Neural progenitor cell (in vitro differentiated cells): ENCODE measurements around the gene DMTF1. TPM values are rescaled to one million over a fixed set of nuclear protein-coding genes. Genes with fewer than 3 reads are reported as not detected.

Experiments
- DNase-seq: peaks from one replicate; pipeline ENCODE4 v3.0.0-alpha.2; 2016; ENCODE audit warnings: low spot score
- H2AFZ ChIP-seq: fragments of 200-600 bp; sonication (generic); replicated peaks from 2 replicates; pipeline ENCODE4 v1.6.1; 2016; ENCODE audit warnings: antibody characterized with exemption
- H3F3A ChIP-seq: fragments of 200-600 bp; sonication (generic); 2 replicates; pipeline ENCODE4 v1.6.1; 2016; ENCODE audit warnings: antibody characterized with exemption, low read depth
- H3K27ac ChIP-seq: fragments of 200-600 bp; sonication (generic); 2 replicates; pipeline ENCODE4 v1.5.1; 2016; ENCODE audit warnings: mild to moderate bottlenecking
- H3K27me3 ChIP-seq: fragments of 200-600 bp; sonication (generic); 2 replicates; pipeline ENCODE4 v1.6.1; 2016; ENCODE audit warnings: mild to moderate bottlenecking, moderate library complexity
- H3K36me3 ChIP-seq: fragments of 200-600 bp; sonication (generic); 2 replicates; pipeline ENCODE4 v1.5.1; 2016
- H3K4me1 ChIP-seq: fragments of 200-600 bp; sonication (generic); 2 replicates; pipeline ENCODE4 v1.6.1; 2016; ENCODE audit warnings: mixed run types
- H3K4me2 ChIP-seq: fragments of 200-600 bp; sonication (generic); 2 replicates; pipeline ENCODE4 v1.6.1; 2016
- H3K4me3 ChIP-seq: fragments of 200-600 bp; sonication (generic); 2 replicates; pipeline ENCODE4 v1.5.1; 2016
- H3K79me2 ChIP-seq: fragments of 200-600 bp; sonication (generic); 2 replicates; pipeline ENCODE4 v1.6.1; 2016; ENCODE audit warnings: low read depth
- H3K9ac ChIP-seq: fragments of 200-600 bp; sonication (generic); 2 replicates; pipeline ENCODE4 v1.6.1; 2016
- H3K9me3 ChIP-seq: fragments of 200-600 bp; sonication (generic); 2 replicates; pipeline ENCODE4 v1.5.1; 2016; ENCODE audit warnings: low read depth
- H4K20me1 ChIP-seq: fragments of 200-600 bp; sonication (generic); 2 replicates; pipeline ENCODE4 v1.6.1; 2016; ENCODE audit warnings: low read depth
- H3K27ac Mint-ChIP-seq: 3 replicates; pipeline ENCODE4 v1.8.0; 2021; ENCODE audit warnings: mixed read lengths
- H3K27me3 Mint-ChIP-seq: 2 replicates; pipeline ENCODE4 v1.8.0; 2022; ENCODE audit warnings: low read depth, mild to moderate bottlenecking, inconsistent platforms, moderate library complexity, mixed read lengths; ENCODE audit not compliant: insufficient read depth
- H3K36me3 Mint-ChIP-seq: 3 replicates; pipeline ENCODE4 v1.8.0; 2021; ENCODE audit warnings: mixed read lengths
- H3K4me1 Mint-ChIP-seq: 3 replicates; pipeline ENCODE4 v1.8.0; 2021; ENCODE audit warnings: mixed read lengths
- H3K4me3 Mint-ChIP-seq: 3 replicates; pipeline ENCODE4 v1.8.0; 2021; ENCODE audit warnings: mild to moderate bottlenecking, moderate library complexity, mixed read lengths
- H3K9me3 Mint-ChIP-seq: 3 replicates; pipeline ENCODE4 v1.8.0; 2020; ENCODE audit warnings: mixed read lengths
- EZH2 ChIP-seq: fragments of 200-600 bp; sonication (generic); IDR thresholded peaks from 2 replicates; pipeline ENCODE4 v1.6.1; 2017; ENCODE audit warnings: antibody characterized with exemption, mild to moderate bottlenecking, moderate library complexity
- EZH2phosphoT487 ChIP-seq: fragments of 200-600 bp; sonication (generic); IDR thresholded peaks from 2 replicates; pipeline ENCODE4 v1.6.1; 2017; ENCODE audit warnings: antibody characterized with exemption
- total RNA-seq: library from RNA; depleted of rRNA; stranded (reverse); fragments of >200 nt; gene quantifications from 2 replicates; pipeline ENCODE4 v1.2.3, GENCODE V29; 2015; ENCODE audit warnings: low replicate concordance
- TF ChIP-seq, protein P1 (sequence below): fragments of 200-600 bp; sonication (generic); IDR thresholded peaks from 2 replicates; pipeline ENCODE4 v1.5.1; 2017; ENCODE audit warnings: antibody characterized with exemption, mild to moderate bottlenecking

DMTF1 gene
- total RNA-seq, 1 donor from 2014 or later = 176 TPM

- peaks cover 21% of the 10 kb centered on the region for H3K36me3 ChIP-seq
- no peak overlapping the region for H3K27ac ChIP-seq
- Mint-ChIP-seq H3K27me3 (peaks cover 7% of the 10 kb centered on the region), H3K4me3 (peak overlapping the region; percentile 72), H3K4me1 (peaks cover 32% of the 10 kb centered on the region), H3K9me3 (no peaks in the 10 kb centered on the region), H3K27ac (no peak overlapping the region), H3K36me3 (peaks cover 9% of the 10 kb centered on the region)
- no peaks in the 10 kb centered on the region for H3K9me3 ChIP-seq
- TF ChIP-seq EZH2 (no peak), EZH2phosphoT487 (no peak)
- TF ChIP-seq, protein P1, sequence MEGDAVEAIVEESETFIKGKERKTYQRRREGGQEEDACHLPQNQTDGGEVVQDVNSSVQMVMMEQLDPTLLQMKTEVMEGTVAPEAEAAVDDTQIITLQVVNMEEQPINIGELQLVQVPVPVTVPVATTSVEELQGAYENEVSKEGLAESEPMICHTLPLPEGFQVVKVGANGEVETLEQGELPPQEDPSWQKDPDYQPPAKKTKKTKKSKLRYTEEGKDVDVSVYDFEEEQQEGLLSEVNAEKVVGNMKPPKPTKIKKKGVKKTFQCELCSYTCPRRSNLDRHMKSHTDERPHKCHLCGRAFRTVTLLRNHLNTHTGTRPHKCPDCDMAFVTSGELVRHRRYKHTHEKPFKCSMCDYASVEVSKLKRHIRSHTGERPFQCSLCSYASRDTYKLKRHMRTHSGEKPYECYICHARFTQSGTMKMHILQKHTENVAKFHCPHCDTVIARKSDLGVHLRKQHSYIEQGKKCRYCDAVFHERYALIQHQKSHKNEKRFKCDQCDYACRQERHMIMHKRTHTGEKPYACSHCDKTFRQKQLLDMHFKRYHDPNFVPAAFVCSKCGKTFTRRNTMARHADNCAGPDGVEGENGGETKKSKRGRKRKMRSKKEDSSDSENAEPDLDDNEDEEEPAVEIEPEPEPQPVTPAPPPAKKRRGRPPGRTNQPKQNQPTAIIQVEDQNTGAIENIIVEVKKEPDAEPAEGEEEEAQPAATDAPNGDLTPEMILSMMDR = no peak
- peaks cover 33% of the 10 kb centered on the region for H3K4me1 ChIP-seq
- H3K4me2 ChIP-seq = peak overlapping the region; percentile 92
- H3K79me2 ChIP-seq = peaks cover 93% of the 10 kb centered on the region
- H2AFZ ChIP-seq = no peak overlapping the region
- no peak overlapping the region for H3K9ac ChIP-seq
- H4K20me1 ChIP-seq = peaks cover 76% of the 10 kb centered on the region
- peaks cover 19% of the 10 kb centered on the region for H3F3A ChIP-seq
- no peaks in the 10 kb centered on the region for H3K27me3 ChIP-seq
- peak overlapping the region; percentile 96 for H3K4me3 ChIP-seq
- no peak for DNase-seq
These were observed 3.5 kb downstream of the DMTF1 start for GRCh38 chr7:87155788-87156187.

- TF ChIP-seq, protein P1 = no peak
- TF ChIP-seq EZH2phosphoT487 = no peak
- no peak for TF ChIP-seq EZH2
- no peak overlapping the region for H3K27ac ChIP-seq
- H3K27ac Mint-ChIP-seq = no peak overlapping the region
- H3K9me3 Mint-ChIP-seq = no peaks in the 10 kb centered on the region
- H3F3A ChIP-seq = peaks cover 18% of the 10 kb centered on the region
- no peak overlapping the region for H2AFZ ChIP-seq
- no peak overlapping the region for H3K9ac ChIP-seq
- H3K4me1 Mint-ChIP-seq = peaks cover 24% of the 10 kb centered on the region
- H3K4me3 Mint-ChIP-seq = no peak overlapping the region
- no peak for DNase-seq
- peaks cover 28% of the 10 kb centered on the region for H3K4me1 ChIP-seq
- H4K20me1 ChIP-seq = peaks cover 85% of the 10 kb centered on the region
- no peaks in the 10 kb centered on the region for H3K27me3 ChIP-seq
- H3K36me3 Mint-ChIP-seq = peaks cover 9% of the 10 kb centered on the region
- H3K36me3 ChIP-seq = peaks cover 21% of the 10 kb centered on the region
- peak overlapping the region; percentile 96 for H3K4me3 ChIP-seq
- H3K79me2 ChIP-seq = peaks cover 95% of the 10 kb centered on the region
- no peaks in the 10 kb centered on the region for H3K9me3 ChIP-seq
- H3K4me2 ChIP-seq = peak overlapping the region; percentile 92
- H3K27me3 Mint-ChIP-seq = peaks cover 7% of the 10 kb centered on the region
These were observed 4.5 kb downstream of the DMTF1 start for GRCh38 chr7:87156709-87157108.

GRCh38 chr7:87159538-87159937, 7.3 kb downstream of the DMTF1 start:
- Histone ChIP-seq H3K79me2 (peaks cover 100% of the 10 kb centered on the region), H3K9ac (no peak overlapping the region), H3K4me3 (no peak overlapping the region), H3K27ac (no peak overlapping the region), H3K9me3 (no peaks in the 10 kb centered on the region), H3K4me1 (peaks cover 23% of the 10 kb centered on the region), H3F3A (peaks cover 5% of the 10 kb centered on the region), H4K20me1 (peaks cover 91% of the 10 kb centered on the region), H3K36me3 (peaks cover 25% of the 10 kb centered on the region), H2AFZ (no peak overlapping the region), H3K4me2 (no peak overlapping the region), H3K27me3 (no peaks in the 10 kb centered on the region)
- no peak overlapping the region for H3K4me3 Mint-ChIP-seq
- peaks cover 19% of the 10 kb centered on the region for H3K36me3 Mint-ChIP-seq
- no peak for DNase-seq
- no peak overlapping the region for H3K27ac Mint-ChIP-seq
- no peaks in the 10 kb centered on the region for H3K27me3 Mint-ChIP-seq
- peaks cover 21% of the 10 kb centered on the region for H3K4me1 Mint-ChIP-seq
- no peaks in the 10 kb centered on the region for H3K9me3 Mint-ChIP-seq
- no peak for TF ChIP-seq EZH2
- TF ChIP-seq, protein P1 = no peak
- TF ChIP-seq EZH2phosphoT487 = no peak
